ENCODE data around the gene CRACR2A.

Gene CRACR2A

DNA sequence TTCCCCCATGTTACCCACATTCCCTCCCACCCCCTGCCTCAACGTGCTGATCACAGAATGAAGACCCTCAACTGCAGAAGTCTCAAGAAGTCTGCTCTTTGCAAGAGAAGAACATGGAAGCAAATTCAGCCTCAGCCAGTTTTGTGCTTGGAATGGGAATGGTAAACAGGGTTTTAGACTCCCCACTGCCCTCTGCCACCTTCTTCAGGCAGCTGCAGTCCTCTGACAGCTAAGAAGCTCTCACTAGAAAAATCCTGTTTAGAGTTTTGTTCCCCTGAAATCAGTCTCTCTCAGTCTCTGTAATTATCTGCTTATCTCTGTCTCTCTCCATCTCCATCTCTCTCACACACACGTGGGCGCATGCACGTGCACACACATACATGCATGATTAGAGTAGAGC is 85.4 kb downstream of the CRACR2A start:
- no peak overlapping the region for H3K27ac ChIP-seq (replicated peaks)
- DNase-seq (ENCODE audit: low read depth in 1 of 2, low spot score in 1 of 2), result no peak
- H3K27me3 ChIP-seq (ENCODE audit: insufficient read depth, poor library complexity, severe bottlenecking), result no peaks in the 10 kb centered on the region
- TF ChIP-seq POLR2AphosphoS5 (IDR thresholded peaks at IDR 0.05; ENCODE audit: low read depth) (no peak), SPI1 (IDR thresholded peaks at IDR 0.05; ENCODE audit: borderline replicate concordance, low read depth) (no peak), GABPA (IDR thresholded peaks at IDR 0.05; ENCODE audit: low read depth) (no peak)
- TF ChIP-seq, protein P1, sequence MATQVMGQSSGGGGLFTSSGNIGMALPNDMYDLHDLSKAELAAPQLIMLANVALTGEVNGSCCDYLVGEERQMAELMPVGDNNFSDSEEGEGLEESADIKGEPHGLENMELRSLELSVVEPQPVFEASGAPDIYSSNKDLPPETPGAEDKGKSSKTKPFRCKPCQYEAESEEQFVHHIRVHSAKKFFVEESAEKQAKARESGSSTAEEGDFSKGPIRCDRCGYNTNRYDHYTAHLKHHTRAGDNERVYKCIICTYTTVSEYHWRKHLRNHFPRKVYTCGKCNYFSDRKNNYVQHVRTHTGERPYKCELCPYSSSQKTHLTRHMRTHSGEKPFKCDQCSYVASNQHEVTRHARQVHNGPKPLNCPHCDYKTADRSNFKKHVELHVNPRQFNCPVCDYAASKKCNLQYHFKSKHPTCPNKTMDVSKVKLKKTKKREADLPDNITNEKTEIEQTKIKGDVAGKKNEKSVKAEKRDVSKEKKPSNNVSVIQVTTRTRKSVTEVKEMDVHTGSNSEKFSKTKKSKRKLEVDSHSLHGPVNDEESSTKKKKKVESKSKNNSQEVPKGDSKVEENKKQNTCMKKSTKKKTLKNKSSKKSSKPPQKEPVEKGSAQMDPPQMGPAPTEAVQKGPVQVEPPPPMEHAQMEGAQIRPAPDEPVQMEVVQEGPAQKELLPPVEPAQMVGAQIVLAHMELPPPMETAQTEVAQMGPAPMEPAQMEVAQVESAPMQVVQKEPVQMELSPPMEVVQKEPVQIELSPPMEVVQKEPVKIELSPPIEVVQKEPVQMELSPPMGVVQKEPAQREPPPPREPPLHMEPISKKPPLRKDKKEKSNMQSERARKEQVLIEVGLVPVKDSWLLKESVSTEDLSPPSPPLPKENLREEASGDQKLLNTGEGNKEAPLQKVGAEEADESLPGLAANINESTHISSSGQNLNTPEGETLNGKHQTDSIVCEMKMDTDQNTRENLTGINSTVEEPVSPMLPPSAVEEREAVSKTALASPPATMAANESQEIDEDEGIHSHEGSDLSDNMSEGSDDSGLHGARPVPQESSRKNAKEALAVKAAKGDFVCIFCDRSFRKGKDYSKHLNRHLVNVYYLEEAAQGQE (IDR thresholded peaks at IDR 0.05; ENCODE audit: insufficient replicate concordance, low read depth), result no peak
- TF ChIP-seq, protein P2, sequence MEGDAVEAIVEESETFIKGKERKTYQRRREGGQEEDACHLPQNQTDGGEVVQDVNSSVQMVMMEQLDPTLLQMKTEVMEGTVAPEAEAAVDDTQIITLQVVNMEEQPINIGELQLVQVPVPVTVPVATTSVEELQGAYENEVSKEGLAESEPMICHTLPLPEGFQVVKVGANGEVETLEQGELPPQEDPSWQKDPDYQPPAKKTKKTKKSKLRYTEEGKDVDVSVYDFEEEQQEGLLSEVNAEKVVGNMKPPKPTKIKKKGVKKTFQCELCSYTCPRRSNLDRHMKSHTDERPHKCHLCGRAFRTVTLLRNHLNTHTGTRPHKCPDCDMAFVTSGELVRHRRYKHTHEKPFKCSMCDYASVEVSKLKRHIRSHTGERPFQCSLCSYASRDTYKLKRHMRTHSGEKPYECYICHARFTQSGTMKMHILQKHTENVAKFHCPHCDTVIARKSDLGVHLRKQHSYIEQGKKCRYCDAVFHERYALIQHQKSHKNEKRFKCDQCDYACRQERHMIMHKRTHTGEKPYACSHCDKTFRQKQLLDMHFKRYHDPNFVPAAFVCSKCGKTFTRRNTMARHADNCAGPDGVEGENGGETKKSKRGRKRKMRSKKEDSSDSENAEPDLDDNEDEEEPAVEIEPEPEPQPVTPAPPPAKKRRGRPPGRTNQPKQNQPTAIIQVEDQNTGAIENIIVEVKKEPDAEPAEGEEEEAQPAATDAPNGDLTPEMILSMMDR (IDR thresholded peaks at IDR 0.05; ENCODE audit: insufficient read depth, low read length), result no peak
- H3K4me3 ChIP-seq (replicated peaks; ENCODE audit: insufficient read depth, low read length), result no peak overlapping the region

GRCh38 chr12:3666441-3666840 is 86.5 kb downstream of the CRACR2A start:
- Histone ChIP-seq H3K27me3 (ENCODE audit: insufficient read depth, poor library complexity, severe bottlenecking) (no peaks in the 10 kb centered on the region), H3K4me3 (replicated peaks; ENCODE audit: insufficient read depth, low read length) (no peak overlapping the region), H3K27ac (replicated peaks) (no peak overlapping the region)
- no peak for DNase-seq (ENCODE audit: low read depth in 1 of 2, low spot score in 1 of 2)
- TF ChIP-seq POLR2AphosphoS5 (IDR thresholded peaks at IDR 0.05; ENCODE audit: low read depth) (no peak), SPI1 (IDR thresholded peaks at IDR 0.05; ENCODE audit: borderline replicate concordance, low read depth) (no peak), GABPA (IDR thresholded peaks at IDR 0.05; ENCODE audit: low read depth) (no peak)
- TF ChIP-seq, protein P1 (IDR thresholded peaks at IDR 0.05; ENCODE audit: insufficient replicate concordance, low read depth), result no peak
- TF ChIP-seq, protein P2 (IDR thresholded peaks at IDR 0.05; ENCODE audit: insufficient read depth, low read length), result no peak

DNA sequence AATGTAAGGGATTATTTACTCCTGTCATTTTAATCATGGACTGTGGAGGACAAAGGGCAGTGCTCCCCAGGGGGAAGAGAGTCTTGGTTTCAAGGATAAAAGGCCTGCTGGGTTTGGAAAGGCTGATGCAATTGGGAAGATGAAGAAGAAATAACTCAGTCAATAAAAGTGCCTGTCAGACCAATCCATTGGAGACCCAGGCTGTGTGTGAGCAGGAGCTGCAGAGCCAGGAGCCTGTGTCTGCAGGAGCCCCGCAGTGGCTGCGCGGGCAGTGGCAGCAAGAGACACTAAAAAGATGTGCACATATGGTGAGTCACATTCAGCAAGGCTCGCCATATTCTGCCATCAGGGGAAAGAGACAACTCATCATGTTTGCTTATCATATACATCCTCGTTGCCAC is 90.4 kb downstream of the CRACR2A start:
- H3K4me3 ChIP-seq (replicated peaks; ENCODE audit: insufficient read depth, low read length), result no peak overlapping the region
- no peaks in the 10 kb centered on the region for H3K27me3 ChIP-seq (ENCODE audit: insufficient read depth, poor library complexity, severe bottlenecking)
- H3K27ac ChIP-seq (replicated peaks), result no peak overlapping the region
- TF ChIP-seq, protein P2 (IDR thresholded peaks at IDR 0.05; ENCODE audit: insufficient read depth, low read length), result no peak
- TF ChIP-seq SPI1 (IDR thresholded peaks at IDR 0.05; ENCODE audit: borderline replicate concordance, low read depth) (no peak), POLR2AphosphoS5 (IDR thresholded peaks at IDR 0.05; ENCODE audit: low read depth) (no peak), GABPA (IDR thresholded peaks at IDR 0.05; ENCODE audit: low read depth) (no peak)
- TF ChIP-seq, protein P1 (IDR thresholded peaks at IDR 0.05; ENCODE audit: insufficient replicate concordance, low read depth), result no peak
- peak in 1 of 2 experiments; percentile 3 for DNase-seq (ENCODE audit: low read depth in 1 of 2, low spot score in 1 of 2)
